GM12878 (cell line): ENCODE data around the gene MGP. TPM values are rescaled to one million over a fixed set of nuclear protein-coding genes. Genes with fewer than 3 reads are reported as not detected.

Experiments used
- ATAC-seq: fragments of 200-7000 bp; cut with Tn5 transposase; 3 replicates; pipeline ENCODE4 v1.9.1; 2020; ENCODE audit warnings: mild to moderate bottlenecking, moderate library complexity
- BruUV-seq: library from RNA; stranded (reverse); fragments of 400-500 nt; replicated peaks from 2 replicates; lab custom pipeline; 2021; lab: Mats Ljungman, UMichigan
- CTCF ChIA-PET: fragments of 300-600 bp; sonication (Branson Sonifier 250); formaldehyde crosslinking; extraction: SDS; loops from one replicate; lab custom pipeline; 2021; ENCODE audit warnings: inconsistent platforms; lab: Yijun Ruan, JAX
- POLR2A ChIA-PET: fragments of 350-600 bp; formaldehyde crosslinking; extraction: SDS; loops from one replicate; lab custom pipeline; 2021; ENCODE audit warnings: inconsistent platforms; lab: Charles Lee
- RAD21 ChIA-PET: fragments of 300-600 bp; sonication (Branson Sonifier 250); formaldehyde crosslinking; loops from one replicate; lab custom pipeline; 2023; ENCODE audit warnings: antibody characterized with exemption; ENCODE audit not compliant: unreplicated experiment; lab: Charles Lee
- SMC1A ChIA-PET: fragments of 300-600 bp; sonication (Branson Sonifier 250); formaldehyde crosslinking; loops from one replicate; lab custom pipeline; 2023; ENCODE audit not compliant: unreplicated experiment, uncharacterized antibody; lab: Charles Lee
- DNase-seq: peaks from one replicate; pipeline ENCODE4 v3.0.0-alpha.2; 2011; ENCODE audit warnings: low read depth, low spot score
- FAIRE-seq: peaks from 3 replicates; lab custom pipeline; 2011; peaks lifted over from hg19 to GRCh38; lab: Jason Lieb, UNC
- H2AFZ ChIP-seq: 2 replicates; pipeline ENCODE4 v1.6.0; 2011; ENCODE audit warnings: low read depth, low read length, control low read depth; ENCODE audit not compliant: control insufficient read depth
- H3K27ac ChIP-seq: 2 replicates; pipeline ENCODE4 v1.5.1; 2011; ENCODE audit warnings: control low read depth; ENCODE audit not compliant: control insufficient read depth, insufficient read depth
- H3K27me3 ChIP-seq, 2 experiments: replicated peaks in 1 of 2; 2 replicates each; pipeline versions ENCODE4 v1.6.0 to v1.6.1; 2011; ENCODE audit warnings: low read length in 1 of 2; ENCODE audit not compliant: control insufficient read depth in 2 of 2, insufficient read depth in 2 of 2
- H3K36me3 ChIP-seq, 2 experiments: 2 replicates each; pipeline ENCODE4 v1.5.1; 2011; ENCODE audit warnings: low read length in 1 of 2; ENCODE audit not compliant: control insufficient read depth in 2 of 2, insufficient read depth in 2 of 2
- H3K4me1 ChIP-seq: 2 replicates; pipeline ENCODE4 v1.6.1; 2011; ENCODE audit warnings: mild to moderate bottlenecking, low read length, moderate library complexity, mixed read lengths; ENCODE audit not compliant: control insufficient read depth, insufficient read depth
- H3K4me2 ChIP-seq: 2 replicates; pipeline ENCODE4 v1.6.0; 2011; ENCODE audit warnings: control low read depth; ENCODE audit not compliant: control insufficient read depth, insufficient read depth
- H3K4me3 ChIP-seq: fragments of 200-600 bp; sonication (generic); 2 replicates; pipeline ENCODE4 v1.5.1; 2016
- H3K79me2 ChIP-seq: 2 replicates; pipeline ENCODE4 v1.6.0; 2011; ENCODE audit warnings: low read length; ENCODE audit not compliant: control insufficient read depth, insufficient read depth
- H3K9ac ChIP-seq: 2 replicates; pipeline ENCODE4 v1.8.0; 2011; ENCODE audit warnings: low read length, control low read depth, mixed read lengths; ENCODE audit not compliant: control insufficient read depth, insufficient read depth
- H3K9me3 ChIP-seq: replicated peaks from 3 replicates; pipeline ENCODE4 v1.5.1; 2011; ENCODE audit warnings: mild to moderate bottlenecking, low read length; ENCODE audit not compliant: control insufficient read depth, insufficient read depth
- H4K20me1 ChIP-seq: 2 replicates; pipeline ENCODE4 v1.6.0; 2011; ENCODE audit not compliant: control insufficient read depth, insufficient read depth
- ATF7 ChIP-seq: fragments of 450-650 bp; IDR thresholded peaks from 2 replicates; pipeline ENCODE4 v1.6.1; 2016; ENCODE audit warnings: low read depth, mild to moderate bottlenecking
- EZH2 ChIP-seq: IDR thresholded peaks from 2 replicates; pipeline ENCODE4 v1.6.1; 2012; ENCODE audit warnings: low read depth, mild to moderate bottlenecking, control low read depth, inconsistent platforms, low read length, borderline replicate concordance; ENCODE audit not compliant: control insufficient read depth
- MAX ChIP-seq: IDR thresholded peaks from 2 replicates; pipeline ENCODE4 v1.6.1; 2012; ENCODE audit warnings: low read depth, low read length, improper control_type of control experiment
- RB1 ChIP-seq: fragments of 450-650 bp; formaldehyde crosslinking; IDR thresholded peaks from 2 replicates; pipeline ENCODE4 v1.6.1; 2017; ENCODE audit warnings: mild to moderate bottlenecking, borderline replicate concordance
- SMC3 ChIP-seq: IDR thresholded peaks from 2 replicates; pipeline ENCODE4 v1.6.1; 2011; ENCODE audit warnings: low read length, improper control_type of control experiment, borderline replicate concordance
- WGBS: methylation state at CpG from one replicate; pipeline ENCODE4 v1.1.6; 2016; ENCODE audit warnings: low lambda C conversion rate; ENCODE audit not compliant: insufficient replicate concordance, insufficient coverage; ENCODE audit errors: missing lambda C conversion rate; 5-methylcytosine and 5-hydroxymethylcytosine counted together
- in situ Hi-C: fragments of 300-500 bp; cut with MboI; formaldehyde crosslinking; loops from 9 replicates; pipeline ENCODE4 v1.14.3; 2018; ENCODE audit warnings: mixed read lengths
- intact Hi-C: fragments of 100-400 bp; cut with micrococcal nuclease; formaldehyde crosslinking; loops from one replicate; pipeline ENCODE4 v1.14.2; 2022; ENCODE audit not compliant: unreplicated experiment
- polyA plus RNA-seq, 11 experiments: library from polyadenylated mRNA; depleted of rRNA in 4 of 11; unstranded in 6 of 11; stranded (reverse) in 5 of 11; fragments of >200 nt; fragmentation: Nextera tagmentation in 4 of 11; fragmentation: Illumina TruSeq in 1 of 11; extraction: Ambion mirVana in 4 of 11; extraction: Trizol in 1 of 11; gene quantifications; 1 replicate in 1 of 11; 2 replicates in 10 of 11; pipeline versions ENCODE4 v1.2.1 to v1.2.3, GENCODE V29; 2011 to 2016; ENCODE audit warnings: inconsistent platforms in 2 of 11, missing spikeins in 2 of 11, low read depth in 1 of 11
- total RNA-seq, 4 experiments: library from RNA; depleted of rRNA in 3 of 4; stranded (reverse); fragments of >200 nt in 3 of 4; fragmentation: Illumina TruSeq in 1 of 4; extraction: Trizol in 1 of 4; gene quantifications; 2 replicates each; pipeline versions ENCODE4 v1.2.1 to v1.2.3, GENCODE V29; 2013 to 2021

Gene MGP
- total and polyA plus RNA-seq, 10 of the 15 experiments (the other 5 are each of a cell fraction or from before 2014, with no cell fraction given): 0.21 to 1.2 TPM; not detected in 8

DNA sequence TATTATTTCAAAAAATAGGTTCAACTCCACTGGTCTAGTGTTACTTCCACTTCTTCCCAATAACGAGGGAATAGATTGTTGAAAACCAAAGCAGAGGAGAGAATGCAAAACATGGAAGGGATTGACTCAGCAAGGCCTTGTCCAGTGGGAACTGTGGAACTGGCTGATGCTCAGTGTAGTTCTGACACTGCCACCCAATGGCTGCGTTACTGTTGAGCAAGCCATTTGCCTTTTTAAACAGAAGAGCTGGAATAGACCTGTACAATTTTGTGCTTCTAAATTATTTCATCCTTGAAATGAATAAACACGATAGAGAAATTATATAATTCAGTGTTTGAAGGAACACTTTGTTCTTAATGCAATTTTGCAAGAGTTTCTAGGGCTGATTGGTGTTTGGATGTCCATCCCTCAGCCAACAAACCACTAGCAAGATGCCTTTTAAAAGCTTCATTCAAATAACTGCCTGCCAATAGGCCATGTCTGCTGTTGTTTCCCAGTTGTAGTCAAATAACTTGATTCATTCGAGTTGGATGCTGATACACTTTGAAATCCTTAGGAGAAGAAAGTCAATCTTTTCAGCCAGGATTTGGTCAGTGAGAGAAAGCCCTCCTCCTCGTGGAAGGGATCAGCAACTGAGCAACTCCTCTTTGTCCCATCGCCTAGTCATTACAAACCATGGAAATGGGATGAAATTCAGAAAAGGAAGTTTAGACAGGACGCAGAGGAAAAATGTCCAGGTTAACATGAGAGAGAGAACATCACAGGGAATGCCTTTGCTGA lies 7.3 kb upstream of the MGP start (continued):
- TF ChIP-seq MAX (no peak), SMC3 (peak; percentile 38), RB1 (no peak), EZH2 (no peak)
- TF ChIP-seq, all 136 proteins: peak for 2

DNA sequence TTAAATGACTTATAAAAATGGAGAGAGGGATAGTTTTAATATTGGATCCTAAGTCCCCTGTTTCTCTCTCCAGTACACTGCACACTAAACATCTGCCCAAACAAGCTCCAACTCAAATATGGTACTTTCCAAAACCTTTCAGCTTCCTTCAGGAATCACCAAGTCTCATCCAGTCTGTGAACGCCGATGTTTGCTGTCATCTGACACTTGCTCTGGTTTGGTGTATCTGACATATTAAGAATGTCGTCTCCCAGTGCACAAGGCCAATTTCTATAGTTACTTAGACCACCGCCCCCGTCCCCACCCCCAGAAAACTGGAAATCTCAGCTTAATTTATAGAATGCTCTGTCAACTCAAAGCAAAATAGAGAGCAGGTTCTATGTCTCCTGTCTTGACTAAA lies 5.0 kb upstream of the MGP start:
- in situ Hi-C loops (no loop called here), intact Hi-C loops (no loop called here)
- Histone ChIP-seq H4K20me1 (no peaks in the 10 kb centered on the region), H3K36me3 (no peaks in the 10 kb centered on the region), H3K9ac (no peak overlapping the region), H3K4me2 (no peak overlapping the region), H3K27me3 (no peaks in the 10 kb centered on the region; a peak in 3 of 4 replicates), H2AFZ (no peak overlapping the region), H3K4me3 (no peak overlapping the region), H3K9me3 (no peaks in the 10 kb centered on the region), H3K4me1 (no peaks in the 10 kb centered on the region), H3K79me2 (no peaks in the 10 kb centered on the region), H3K27ac (no peak overlapping the region)
- ChIA-PET SMC1A (interaction anchor here (0.7 to 2.4 kb wide), 3 partner anchors 12 to 105 kb away, joined by 3 to 10 read pairs (median 4); no protein-coding TSS in a partner anchor), CTCF (interaction anchor here (1.0 to 8.5 kb wide), 5 partner anchors 22 to 112 kb away, joined by 3 to 82 read pairs (median 4); no protein-coding TSS in a partner anchor), POLR2A (no interaction called here), RAD21 (interaction anchor here (1.2 kb wide), 1 partner anchor 104 kb away, joined by 3 read pairs; no protein-coding TSS in a partner anchor)
- DNase-seq: no peak
- no peak for FAIRE-seq
- ATAC-seq: no peak
- WGBS: 58% methylated on average over 5 of the region's 5 CpGs
- no TSS peak for BruUV-seq
- no peak for TF ChIP-seq ATF7
